Gastroesophageal sphincter (tissue), 4 donors: ENCODE results near the gene LRRC8B. TPM values are rescaled to one million over a fixed set of nuclear protein-coding genes. Genes with fewer than 3 reads are reported as not detected.

Experiments used
- ATAC-seq: fragments of 150-250 bp; one replicate; pipeline ENCODE4 v1.9.1; 2016; ENCODE audit warnings: mild to moderate bottlenecking, moderate library complexity
- H3K27ac ChIP-seq, 4 donors: fragments of 200-600 bp; sonication (generic) in 3 of 4; 1 replicate in 3 of 4; 2 replicates in 1 of 4; pipeline ENCODE4 v1.5.1; 2016 to 2019
- H3K27me3 ChIP-seq: fragments of 200-600 bp; sonication (generic); one replicate; pipeline ENCODE4 v1.5.1; 2019
- H3K36me3 ChIP-seq, 2 donors: fragments of 200-600 bp; sonication (generic); one replicate each; pipeline ENCODE4 v1.5.1; 2019; ENCODE audit warnings: control low read depth in 1 of 2
- H3K4me1 ChIP-seq, 3 donors: fragments of 200-600 bp; sonication (generic); 1 replicate in 2 of 3; 2 replicates in 1 of 3; pipeline ENCODE4 v1.5.1; 2016 to 2019; ENCODE audit warnings: control low read depth in 2 of 3
- H3K4me3 ChIP-seq, 2 donors: fragments of 200-600 bp; sonication (generic); one replicate each; pipeline ENCODE4 v1.5.1; 2019; ENCODE audit warnings: mild to moderate bottlenecking in 1 of 2, moderate library complexity in 1 of 2
- H3K9me3 ChIP-seq, 3 donors: fragments of 200-600 bp; sonication (generic); one replicate each; pipeline ENCODE4 v1.5.1; 2017 to 2019; ENCODE audit warnings: control low read depth in 2 of 3
- EP300 ChIP-seq: sonication (generic); formaldehyde crosslinking; IDR thresholded peaks from one replicate; pipeline ENCODE4 v1.6.1; 2017; ENCODE audit warnings: antibody characterized with exemption, mild to moderate bottlenecking
- POLR2A ChIP-seq, 2 donors: fragments of 450-650 bp; IDR thresholded peaks; one replicate each; pipeline ENCODE4 v1.6.1; 2017; ENCODE audit warnings: antibody characterized with exemption in 2 of 2, mild to moderate bottlenecking in 2 of 2, moderate library complexity in 1 of 2
- POLR2AphosphoS5 ChIP-seq: sonication (generic); formaldehyde crosslinking; IDR thresholded peaks from one replicate; pipeline ENCODE4 v1.6.1; 2017; ENCODE audit warnings: antibody characterized with exemption
- WGBS, 2 donors: methylation state at CpG; one replicate each; pipeline ENCODE4 v1.1.5; 2018; ENCODE audit warnings: low coverage in 1 of 2; 5-methylcytosine and 5-hydroxymethylcytosine counted together
- total RNA-seq, 4 donors: library from RNA; depleted of rRNA; stranded (reverse); fragments of >200 nt; gene quantifications; one replicate each; pipeline ENCODE4 v1.1.0, GENCODE V29; 2016
- TF ChIP-seq, protein P1 (sequence below), 4 experiments: fragments of 200-600 bp in 2 of 4; fragments of 450-650 bp in 2 of 4; sonication (generic) in 1 of 4; IDR thresholded peaks; one replicate each; pipeline ENCODE4 v1.5.1; 2017 to 2019; ENCODE audit warnings: antibody characterized with exemption in 4 of 4, mild to moderate bottlenecking in 2 of 4, moderate library complexity in 2 of 4

LRRC8B gene
- total RNA-seq, 4 donors from 2014 or later = 3.5 to 6.9 (median 5.0) TPM

DNA sequence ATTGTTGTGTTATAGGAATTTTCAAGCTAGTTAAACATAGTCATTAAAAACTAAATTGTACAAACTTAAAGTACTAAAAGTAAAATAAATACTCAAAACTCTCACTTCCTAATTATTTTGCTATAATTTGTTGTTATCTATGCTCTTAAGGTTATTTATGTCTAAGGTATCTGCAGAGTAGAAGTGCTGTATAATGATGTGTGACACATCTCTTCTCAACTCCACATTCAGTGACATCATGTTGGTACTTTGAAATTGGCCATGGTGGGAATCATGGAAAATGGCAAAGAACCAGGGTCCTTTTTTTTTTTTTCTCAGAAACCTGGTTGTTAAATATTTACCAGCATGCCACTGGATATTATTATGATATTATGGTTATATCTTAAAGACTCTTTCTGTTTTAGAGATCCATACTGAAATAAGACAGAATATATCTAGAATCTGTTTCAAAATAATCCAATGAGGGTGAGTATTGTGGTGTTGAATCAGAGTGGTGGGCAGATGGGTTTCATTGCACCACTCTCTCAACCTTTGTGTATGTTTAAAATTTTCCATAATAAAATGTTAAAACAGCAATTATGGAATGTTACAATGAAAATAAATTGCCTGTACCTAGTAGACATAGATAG is 22.4 kb downstream of the LRRC8B start:
- Histone ChIP-seq H3K9me3 (no peaks in the 10 kb centered on the region), H3K36me3 (no peaks in the 10 kb centered on the region), H3K4me1 (peaks cover 0 to 26% (median 5%) of the 10 kb centered on the region in 3 donors), H3K4me3 (no peak overlapping the region), H3K27ac (no peak overlapping the region), H3K27me3 (no peaks in the 10 kb centered on the region)
- ATAC-seq = no peak
- TF ChIP-seq POLR2A (IDR thresholded peaks at IDR 0.05) (no peak), POLR2AphosphoS5 (no peak), EP300 (no peak)
- TF ChIP-seq, protein P1, sequence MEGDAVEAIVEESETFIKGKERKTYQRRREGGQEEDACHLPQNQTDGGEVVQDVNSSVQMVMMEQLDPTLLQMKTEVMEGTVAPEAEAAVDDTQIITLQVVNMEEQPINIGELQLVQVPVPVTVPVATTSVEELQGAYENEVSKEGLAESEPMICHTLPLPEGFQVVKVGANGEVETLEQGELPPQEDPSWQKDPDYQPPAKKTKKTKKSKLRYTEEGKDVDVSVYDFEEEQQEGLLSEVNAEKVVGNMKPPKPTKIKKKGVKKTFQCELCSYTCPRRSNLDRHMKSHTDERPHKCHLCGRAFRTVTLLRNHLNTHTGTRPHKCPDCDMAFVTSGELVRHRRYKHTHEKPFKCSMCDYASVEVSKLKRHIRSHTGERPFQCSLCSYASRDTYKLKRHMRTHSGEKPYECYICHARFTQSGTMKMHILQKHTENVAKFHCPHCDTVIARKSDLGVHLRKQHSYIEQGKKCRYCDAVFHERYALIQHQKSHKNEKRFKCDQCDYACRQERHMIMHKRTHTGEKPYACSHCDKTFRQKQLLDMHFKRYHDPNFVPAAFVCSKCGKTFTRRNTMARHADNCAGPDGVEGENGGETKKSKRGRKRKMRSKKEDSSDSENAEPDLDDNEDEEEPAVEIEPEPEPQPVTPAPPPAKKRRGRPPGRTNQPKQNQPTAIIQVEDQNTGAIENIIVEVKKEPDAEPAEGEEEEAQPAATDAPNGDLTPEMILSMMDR (IDR thresholded peaks at IDR 0.05) = no peak

DNA sequence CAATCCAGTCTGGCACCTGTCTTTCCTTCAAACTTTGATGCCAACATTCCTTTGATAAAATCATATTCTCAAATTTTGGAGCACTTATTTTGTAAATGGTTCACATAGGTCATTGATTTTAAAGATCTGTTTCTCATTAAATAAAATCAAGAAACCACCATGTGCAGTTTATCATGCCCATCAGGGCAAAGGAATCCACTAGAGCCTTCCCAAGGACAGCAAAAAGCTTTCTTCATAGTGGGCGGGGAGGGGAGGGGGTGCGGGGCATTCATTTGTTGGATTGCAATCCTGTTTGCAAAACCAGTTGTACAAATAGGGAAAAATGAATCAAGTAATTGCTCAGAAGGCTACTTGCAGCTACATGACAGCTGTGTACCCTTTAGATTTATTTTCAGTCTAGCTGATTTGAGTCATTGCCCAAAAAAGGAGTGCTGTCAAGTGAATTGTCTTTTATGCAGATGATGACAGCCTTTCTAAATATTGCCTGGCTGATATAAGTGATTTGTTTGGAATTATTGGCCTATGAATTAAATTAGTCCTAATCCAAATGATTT is 23.0 kb downstream of the LRRC8B start:
- Histone ChIP-seq H3K36me3 (no peaks in the 10 kb centered on the region), H3K27me3 (no peaks in the 10 kb centered on the region), H3K4me1 (peaks cover 0 to 29% (median 5%) of the 10 kb centered on the region in 3 donors), H3K4me3 (no peak overlapping the region), H3K9me3 (no peaks in the 10 kb centered on the region), H3K27ac (no peak overlapping the region)
- TF ChIP-seq POLR2AphosphoS5 (no peak), EP300 (no peak)
- ATAC-seq = peak; percentile 25
- whole genome bisulfite sequencing, 2 donors = 41 to 50% methylated on average over 2 of the region's 2 CpGs

DNA sequence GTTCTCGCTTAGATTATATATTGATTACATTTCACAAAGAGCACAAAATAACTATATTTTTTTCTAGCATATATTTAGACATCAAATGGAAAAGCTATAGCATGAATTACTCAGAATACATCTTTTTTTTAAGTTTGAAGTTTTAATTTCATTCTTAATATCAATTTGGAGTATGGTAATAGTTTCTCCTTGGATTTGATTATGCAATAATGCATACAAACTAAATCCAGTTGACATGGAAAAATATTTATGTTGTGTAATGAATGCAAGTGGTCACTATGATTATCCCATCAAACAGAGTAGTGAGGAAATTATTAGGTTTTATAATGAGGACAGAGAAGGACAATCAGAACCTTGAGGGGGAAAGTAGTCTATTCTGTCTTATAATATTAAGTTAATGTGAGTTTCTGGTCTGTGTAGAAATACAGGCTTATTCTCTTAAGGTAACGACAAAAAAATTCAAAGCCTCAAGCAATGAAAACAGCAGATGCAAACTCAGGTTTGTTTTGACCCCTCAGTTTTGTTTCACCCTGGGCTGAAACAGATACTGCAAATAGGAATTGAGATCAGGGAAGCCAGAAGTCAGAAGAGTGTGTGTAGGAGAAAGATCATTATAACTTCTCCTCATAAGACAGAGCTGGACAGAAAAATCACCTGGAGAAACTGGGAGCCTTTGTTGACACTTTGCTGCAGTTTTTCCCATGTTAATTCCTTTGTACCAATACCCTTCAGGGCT is 23.7 kb downstream of the LRRC8B start:
- TF ChIP-seq POLR2AphosphoS5 (no peak), EP300 (no peak), POLR2A (IDR thresholded peaks at IDR 0.05) (no peak)
- TF ChIP-seq, protein P1 (IDR thresholded peaks at IDR 0.05) = no peak
- no peaks in the 10 kb centered on the region for H3K36me3 ChIP-seq
- no peaks in the 10 kb centered on the region for H3K27me3 ChIP-seq
- peaks cover 4 to 36% (median 5%) of the 10 kb centered on the region in 3 donors for H3K4me1 ChIP-seq
- ATAC-seq = no peak
- 83 to 89% methylated on average over 2 of the region's 2 CpGs for WGBS, 2 donors
- H3K27ac ChIP-seq = no peak overlapping the region
- H3K4me3 ChIP-seq = no peak overlapping the region
- H3K9me3 ChIP-seq = no peaks in the 10 kb centered on the region

DNA sequence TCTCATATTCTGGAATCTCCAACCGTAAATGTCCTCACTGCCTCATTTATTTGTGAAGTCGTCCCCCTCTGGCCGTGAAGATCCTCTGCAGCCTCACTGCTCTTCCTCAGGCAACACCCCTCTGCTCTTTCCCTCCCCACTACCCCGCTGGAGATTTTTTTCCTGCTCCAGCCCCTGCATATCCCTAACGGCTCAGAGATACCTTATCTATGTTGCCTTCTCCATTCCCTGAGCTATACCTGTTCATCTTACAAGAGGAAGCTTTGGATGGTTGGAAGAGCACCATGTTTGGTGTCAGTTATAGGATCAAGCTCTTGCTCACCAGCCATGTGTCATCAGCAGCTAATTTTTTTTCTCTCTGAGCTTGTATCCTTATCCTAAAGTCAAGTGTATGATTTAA is 26.4 kb downstream of the LRRC8B start:
- Histone ChIP-seq H3K4me3 (no peak overlapping the region), H3K27ac (no peak overlapping the region), H3K4me1 (peaks cover 0 to 34% (median 5%) of the 10 kb centered on the region in 3 donors), H3K9me3 (no peaks in the 10 kb centered on the region), H3K27me3 (no peaks in the 10 kb centered on the region), H3K36me3 (no peaks in the 10 kb centered on the region)
- WGBS, 2 donors = 69 to 91% methylated on average over 5 of the region's 5 CpGs
- ATAC-seq = no peak
- TF ChIP-seq, protein P1 (IDR thresholded peaks at IDR 0.05) = no peak
- TF ChIP-seq EP300 = no peak
- TF ChIP-seq POLR2AphosphoS5 = no peak

DNA sequence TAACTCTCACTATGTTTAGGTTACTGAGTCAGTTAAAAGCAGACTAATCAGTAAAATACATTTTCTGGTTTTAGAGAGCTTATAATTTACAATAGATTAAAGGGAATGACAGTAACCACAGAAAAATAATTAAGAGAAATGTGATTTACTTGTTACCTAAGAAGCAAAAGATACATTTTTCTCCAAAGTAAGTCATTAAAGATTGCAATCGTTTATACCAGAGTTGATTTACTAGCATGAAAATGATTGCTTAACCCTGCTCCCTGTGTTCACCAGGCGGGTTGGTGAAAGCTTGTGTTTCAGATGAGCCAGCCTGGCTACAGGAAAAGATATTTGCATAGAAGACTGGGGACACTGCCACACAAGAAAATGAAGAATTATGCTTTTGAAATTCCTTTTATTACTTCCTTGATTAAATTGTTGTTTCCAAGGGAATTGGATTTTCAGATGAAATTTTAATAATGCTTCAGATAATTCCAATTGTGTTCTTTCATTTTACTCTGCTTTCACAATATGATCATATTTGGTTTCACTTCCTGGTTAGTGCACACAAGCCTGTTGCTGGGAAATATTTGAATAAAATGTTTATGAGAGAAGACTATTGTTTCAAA is 27.9 kb downstream of the LRRC8B start:
- no peaks in the 10 kb centered on the region for H3K9me3 ChIP-seq
- 14 to 16% methylated on average over 2 of the region's 2 CpGs for WGBS, 2 donors
- H3K27me3 ChIP-seq = no peaks in the 10 kb centered on the region
- peak; percentile 58 for ATAC-seq
- H3K4me1 ChIP-seq = peaks cover 0 to 28% (median 5%) of the 10 kb centered on the region in 3 donors
- peak overlapping the region in 2 of 4 donors; percentile 5 to 13 for H3K27ac ChIP-seq
- no peaks in the 10 kb centered on the region for H3K36me3 ChIP-seq
- no peak overlapping the region for H3K4me3 ChIP-seq
- no peak for TF ChIP-seq POLR2A (IDR thresholded peaks at IDR 0.05)
- TF ChIP-seq POLR2AphosphoS5 = peak; percentile 3
- no peak for TF ChIP-seq EP300
